ENCODE data around the gene PDK2.
A peak's percentile ranks its signal among the peaks of the same experiment; 100 is the strongest.

The PDK2 gene

GRCh38 chr17:50117202-50118051 lies 22.3 kb downstream of the PDK2 start:
- DNase-seq (ENCODE audit: low read depth), result peak; percentile 38

- DNase-seq (ENCODE audit: low read depth), result no peak
Observed at GRCh38 chr17:50118076-50118827, 23.1 kb downstream of the PDK2 start.

GRCh38 chr17:50118828-50119218 lies 23.7 kb downstream of the PDK2 start:
- no peak for DNase-seq (ENCODE audit: low read depth)

GRCh38 chr17:50120475-50121253 lies 25.5 kb downstream of the PDK2 start:
- no peak for DNase-seq (ENCODE audit: low read depth)

- no peak for DNase-seq (ENCODE audit: low read depth)
Observed at GRCh38 chr17:50122945-50123344, 27.8 kb downstream of the PDK2 start.

GRCh38 chr17:50123649-50124349 lies 28.6 kb downstream of the PDK2 start:
- no peak for DNase-seq (ENCODE audit: low read depth)

GRCh38 chr17:50125420-50125997 lies 30.4 kb downstream of the PDK2 start:
- no peak for DNase-seq (ENCODE audit: low read depth)

GRCh38 chr17:50127697-50128361 lies 32.7 kb downstream of the PDK2 start:
- DNase-seq (ENCODE audit: low read depth), result no peak

- DNase-seq (ENCODE audit: low read depth), result no peak
Observed at GRCh38 chr17:50128441-50129352, 33.5 kb downstream of the PDK2 start.

- no peak for DNase-seq (ENCODE audit: low read depth)
Observed at GRCh38 chr17:50129353-50129727, 34.2 kb downstream of the PDK2 start.

- peak; percentile 62 for DNase-seq (ENCODE audit: low read depth)
Observed at GRCh38 chr17:50129728-50130558, 34.8 kb downstream of the PDK2 start, which contains the start of gene SAMD14. TSS of gene SAMD14 (minus strand) at chr17:50130160. CDS start at chr17:50124959, 5,201 bp downstream.

- DNase-seq (ENCODE audit: low read depth), result no peak
Observed at GRCh38 chr17:50130559-50131305, 35.6 kb downstream of the PDK2 start.

GRCh38 chr17:50132104-50132794 lies 37.1 kb downstream of the PDK2 start:
- no peak for DNase-seq (ENCODE audit: low read depth)

- DNase-seq (ENCODE audit: low read depth), result peak; percentile 53
Observed at GRCh38 chr17:50133028-50133768, 38.0 kb downstream of the PDK2 start.

- DNase-seq (ENCODE audit: low read depth), result no peak
Observed at GRCh38 chr17:50133769-50134099, 38.6 kb downstream of the PDK2 start.

- DNase-seq (ENCODE audit: low read depth), result no peak
Observed at GRCh38 chr17:50134206-50135110, 39.3 kb downstream of the PDK2 start.

All from fibroblast of gingiva (primary cell).